Vagina (tissue), 2 donors: Measurements from ENCODE around the gene GOLGA6C. TPM values are rescaled to one million over a fixed set of nuclear protein-coding genes. Genes with fewer than 3 reads are reported as not detected.
"Not testable (repeated sequence)": the region's sequence is repeated elsewhere in the genome, so short reads cannot be mapped to it uniquely, and the experiment has no call there.

Experiments
- DNase-seq, 2 donors: peaks; one replicate each; pipeline ENCODE4 v3.0.0-alpha.2; 2017; ENCODE audit errors: extremely low spot score in 2 of 2
- H3K27ac ChIP-seq: fragments of 200-600 bp; sonication (generic); one replicate; pipeline ENCODE4 v1.5.1; 2019
- H3K27me3 ChIP-seq: fragments of 200-600 bp; sonication (generic); one replicate; pipeline ENCODE4 v1.5.1; 2019
- H3K36me3 ChIP-seq, 2 donors: fragments of 200-600 bp; sonication (generic); one replicate each; pipeline ENCODE4 v1.5.1; 2017 to 2019
- H3K4me1 ChIP-seq: fragments of 200-600 bp; sonication (generic); one replicate; pipeline ENCODE4 v1.5.1; 2019
- H3K4me3 ChIP-seq, 2 donors: fragments of 200-600 bp; sonication (generic); 1 replicate in 1 of 2; 2 replicates in 1 of 2; pipeline ENCODE4 v1.5.1; 2016 to 2019
- H3K9me3 ChIP-seq: fragments of 200-600 bp; sonication (generic); one replicate; pipeline ENCODE4 v1.5.1; 2019
- CTCF ChIP-seq, 3 experiments: fragments of 450-650 bp in 2 of 3; fragments of 200-600 bp in 1 of 3; sonication (generic) in 1 of 3; IDR thresholded peaks; one replicate each; pipeline ENCODE4 v1.5.1; 2017 to 2019; ENCODE audit warnings: antibody characterized with exemption in 3 of 3, mild to moderate bottlenecking in 2 of 3, moderate library complexity in 2 of 3
- POLR2A ChIP-seq, 2 donors: fragments of 450-650 bp; IDR thresholded peaks; one replicate each; pipeline ENCODE4 v1.6.1; 2017; ENCODE audit warnings: antibody characterized with exemption in 2 of 2, mild to moderate bottlenecking in 2 of 2, moderate library complexity in 2 of 2
- POLR2AphosphoS5 ChIP-seq, 2 donors: sonication (generic); formaldehyde crosslinking; IDR thresholded peaks; one replicate each; pipeline ENCODE4 v1.9.0; 2017; ENCODE audit warnings: antibody characterized with exemption in 2 of 2, mild to moderate bottlenecking in 2 of 2, low read depth in 1 of 2; ENCODE audit not compliant: insufficient read depth in 1 of 2
- intact Hi-C: fragments of 100-400 bp; cut with DNase I; formaldehyde crosslinking; loops from one replicate; pipeline ENCODE4 v1.15.1; 2023
- total RNA-seq: library from RNA; depleted of rRNA; stranded (reverse); fragments of >200 nt; gene quantifications from one replicate; pipeline ENCODE4 v1.2.3, GENCODE V29; 2016

The GOLGA6C gene
- total RNA-seq, 1 donor from 2014 or later: not detected

DNA sequence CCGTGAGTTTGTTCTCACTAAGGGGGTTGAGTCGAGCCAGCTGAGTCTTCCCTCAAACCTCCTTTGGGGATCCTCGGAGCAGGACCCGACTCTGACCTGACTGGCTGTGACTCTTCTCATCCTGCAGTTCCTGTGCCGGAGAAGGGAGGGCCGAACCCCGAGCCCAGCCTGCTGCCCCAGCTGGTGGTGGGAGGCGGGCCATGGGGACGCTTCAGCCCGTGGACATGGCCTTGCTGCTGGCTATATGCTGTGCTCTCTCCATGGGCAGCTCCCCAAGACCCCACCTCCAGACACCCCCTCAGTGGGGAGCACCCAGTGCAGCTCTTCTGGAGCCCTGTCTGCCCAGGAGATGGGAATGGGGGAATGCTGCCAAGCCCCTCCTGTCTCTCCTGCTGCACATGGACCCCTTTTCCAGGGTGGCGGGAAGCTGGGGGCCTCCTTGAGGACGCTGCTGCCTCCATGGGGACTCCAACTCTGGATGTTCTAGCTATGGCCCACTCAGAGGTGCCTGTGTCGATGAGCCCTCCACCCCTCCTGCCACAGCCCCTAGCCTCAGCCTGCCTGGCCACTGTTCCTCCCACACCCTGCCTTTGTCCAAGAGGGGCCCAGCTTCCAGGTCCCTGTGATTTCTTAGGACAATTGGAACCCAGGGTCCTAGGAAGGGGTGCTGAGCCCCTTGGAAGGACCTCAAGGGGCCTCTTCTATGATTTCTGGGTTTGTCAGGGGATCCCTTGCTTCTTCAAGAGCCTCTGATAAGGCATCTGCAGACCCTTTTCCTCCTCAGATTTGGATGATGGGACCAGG is 43.6 kb upstream of the GOLGA6C start:
- peaks cover 41% of the 10 kb centered on the region for H3K4me1 ChIP-seq

GRCh38 chr15:75215107-75216004 is 42.8 kb upstream of the GOLGA6C start:
- intact Hi-C loops: no loop called here
- Histone ChIP-seq H3K36me3 (peaks cover 0 to 30% of the 10 kb centered on the region in 2 donors), H3K27ac (no peak overlapping the region), H3K4me3 (no peak overlapping the region), H3K4me1 (peaks cover 32% of the 10 kb centered on the region), H3K27me3 (no peaks in the 10 kb centered on the region), H3K9me3 (no peaks in the 10 kb centered on the region)
- no peak for TF ChIP-seq POLR2AphosphoS5 (IDR thresholded peaks at IDR 0.05; ENCODE audit: insufficient read depth in 1 of 2, low read depth in 1 of 2)
- no peak for TF ChIP-seq CTCF (IDR thresholded peaks at IDR 0.05)
- no peak for DNase-seq

More for the DNA sequence above, 43.6 kb upstream of the GOLGA6C start:
- Histone ChIP-seq H3K36me3 (peaks cover 0 to 39% of the 10 kb centered on the region in 2 donors), H3K27me3 (no peaks in the 10 kb centered on the region), H3K9me3 (no peaks in the 10 kb centered on the region), H3K27ac (no peak overlapping the region), H3K4me3 (no peak overlapping the region)
- TF ChIP-seq POLR2AphosphoS5 (IDR thresholded peaks at IDR 0.05; ENCODE audit: insufficient read depth in 1 of 2, low read depth in 1 of 2) (no peak), POLR2A (IDR thresholded peaks at IDR 0.05) (no peak), CTCF (IDR thresholded peaks at IDR 0.05) (no peak)
- DNase-seq: no peak
- intact Hi-C loops: no loop called here

GRCh38 chr15:75217012-75217411 is 41.1 kb upstream of the GOLGA6C start:
- Histone ChIP-seq H3K27ac (no peak overlapping the region), H3K27me3 (no peaks in the 10 kb centered on the region), H3K36me3 (peaks cover 0 to 14% of the 10 kb centered on the region in 2 donors), H3K9me3 (no peaks in the 10 kb centered on the region), H3K4me1 (peaks cover 18% of the 10 kb centered on the region), H3K4me3 (no peak overlapping the region)
- intact Hi-C loops: no loop called here
- TF ChIP-seq POLR2AphosphoS5 (IDR thresholded peaks at IDR 0.05; ENCODE audit: insufficient read depth in 1 of 2, low read depth in 1 of 2) (no peak), CTCF (IDR thresholded peaks at IDR 0.05) (no peak), POLR2A (IDR thresholded peaks at IDR 0.05) (no peak)
- no peak for DNase-seq

DNA sequence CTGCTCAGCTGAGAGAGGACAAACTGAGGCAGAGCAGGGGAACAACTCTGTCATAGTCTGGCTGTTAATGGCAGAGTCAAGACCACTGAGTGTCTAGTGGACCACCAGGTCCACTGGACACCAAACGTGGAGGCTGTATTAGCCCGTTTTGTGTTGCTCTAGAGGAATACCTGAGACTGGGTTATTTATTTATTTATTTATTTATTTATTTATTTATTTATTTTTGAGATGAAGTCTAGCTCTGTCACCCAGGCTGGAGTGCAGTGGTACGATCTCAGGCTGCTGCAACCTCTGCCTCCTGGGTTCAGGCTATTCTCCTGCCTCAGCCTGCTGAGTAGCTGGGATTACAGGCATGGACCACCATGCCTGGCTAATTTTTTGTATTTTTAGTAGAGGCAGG is 40.6 kb upstream of the GOLGA6C start:
- peaks cover 18% of the 10 kb centered on the region for H3K4me1 ChIP-seq
- H3K4me3 ChIP-seq, H3K36me3 ChIP-seq, DNase-seq, H3K27ac ChIP-seq, H3K27me3 ChIP-seq, intact Hi-C loops, H3K9me3 ChIP-seq: not testable (repeated sequence)

- H3K9me3 ChIP-seq, intact Hi-C loops: not testable (repeated sequence)
These were observed 38.6 kb upstream of the GOLGA6C start for GRCh38 chr15:75219507-75219929.

More at GRCh38 chr15:75219507-75219929, 38.6 kb upstream of the GOLGA6C start:
- H3K4me1 ChIP-seq: peaks cover 16% of the 10 kb centered on the region
- H3K36me3 ChIP-seq, H3K27me3 ChIP-seq, H3K27ac ChIP-seq, H3K4me3 ChIP-seq, DNase-seq: not testable (repeated sequence)
